H1 (cell line): ENCODE results near the gene FEV. TPM values are rescaled to one million over a fixed set of nuclear protein-coding genes. Genes with fewer than 3 reads are reported as not detected.

Source experiments
- CTCF ChIA-PET: fragments of 300-600 bp; sonication (Branson Sonifier 250); formaldehyde crosslinking; loops from one replicate; lab custom pipeline; 2021; ENCODE audit not compliant: partially characterized antibody; lab: Charles Lee
- POLR2A ChIA-PET: fragments of 300-600 bp; sonication (Branson Sonifier 250); formaldehyde crosslinking; loops from one replicate; lab custom pipeline; 2021; ENCODE audit warnings: inconsistent platforms; ENCODE audit not compliant: partially characterized antibody; lab: Charles Lee
- DNase-seq, 2 experiments: peaks; one replicate each; pipeline versions ENCODE4 v3.0.0 to v3.0.0-alpha.2; 2010 to 2022; ENCODE audit warnings: low spot score in 2 of 2, low read depth in 1 of 2, mixed read lengths in 1 of 2
- FAIRE-seq: peaks from 2 replicates; lab custom pipeline; 2011; peaks lifted over from hg19 to GRCh38; lab: Jason Lieb, UNC
- H2AFZ ChIP-seq: 2 replicates; pipeline ENCODE4 v1.8.1; 2012; ENCODE audit warnings: low read length, inconsistent platforms
- H2AK5ac ChIP-seq: 2 replicates; pipeline ENCODE4 v1.6.1; 2013; ENCODE audit warnings: low read depth, low read length
- H2BK120ac ChIP-seq: replicated peaks from 2 replicates; pipeline ENCODE3; 2013; ENCODE audit warnings: low read depth, low read length, inconsistent platforms
- H2BK12ac ChIP-seq: 2 replicates; pipeline ENCODE4 v1.6.1; 2013; ENCODE audit warnings: low read depth, low read length
- H2BK15ac ChIP-seq: 2 replicates; pipeline ENCODE4 v1.6.1; 2013; ENCODE audit warnings: low read length
- H2BK20ac ChIP-seq: 2 replicates; pipeline ENCODE4 v1.6.1; 2013; ENCODE audit warnings: low read length
- H2BK5ac ChIP-seq: 2 replicates; pipeline ENCODE4 v1.6.1; 2013; ENCODE audit warnings: low read depth, low read length
- H3K14ac ChIP-seq: 2 replicates; pipeline ENCODE4 v1.6.1; 2013; ENCODE audit warnings: inconsistent platforms; ENCODE audit not compliant: insufficient read length
- H3K18ac ChIP-seq: 2 replicates; pipeline ENCODE4 v1.6.1; 2013; ENCODE audit warnings: low read length; ENCODE audit errors: extremely low read depth
- H3K23ac ChIP-seq: 2 replicates; pipeline ENCODE4 v1.6.1; 2013; ENCODE audit warnings: inconsistent platforms; ENCODE audit not compliant: insufficient read length
- H3K23me2 ChIP-seq: 2 replicates; pipeline ENCODE4 v1.6.1; 2013; ENCODE audit warnings: low read depth, low read length
- H3K27ac ChIP-seq: 2 replicates; pipeline ENCODE4 v1.6.1; 2011; ENCODE audit warnings: low read depth, low read length, inconsistent platforms
- H3K27me3 ChIP-seq, 4 experiments: replicated peaks in 1 of 4; 1 replicate in 1 of 4; 2 replicates in 3 of 4; pipeline versions ENCODE4 v1.6.1 to v1.8.1; 2011 to 2013; ENCODE audit warnings: low read length in 3 of 4, mild to moderate bottlenecking in 3 of 4, inconsistent platforms in 2 of 4, mixed read lengths in 2 of 4, moderate library complexity in 1 of 4; ENCODE audit not compliant: control insufficient read depth in 3 of 4, insufficient read depth in 3 of 4; ENCODE audit errors: extremely low read depth in 1 of 4
- H3K36me3 ChIP-seq, 4 experiments: 2 replicates each; pipeline versions ENCODE4 v1.6.1 to v1.8.1; 2011 to 2013; ENCODE audit warnings: mild to moderate bottlenecking in 4 of 4, low read length in 3 of 4, moderate library complexity in 2 of 4, control low read depth in 1 of 4, inconsistent platforms in 1 of 4; ENCODE audit not compliant: insufficient read depth in 4 of 4, control insufficient read depth in 2 of 4
- H3K4ac ChIP-seq: replicated peaks from 2 replicates; pipeline ENCODE3; 2013; ENCODE audit warnings: low read length, low read depth, mixed read lengths, inconsistent platforms; ENCODE audit not compliant: insufficient read length
- H3K4me1 ChIP-seq, 4 experiments: replicated peaks in 1 of 4; 1 replicate in 1 of 4; 2 replicates in 3 of 4; pipeline versions ENCODE4 v1.6.1 to v1.8.1; 2011 to 2013; ENCODE audit warnings: low read length in 3 of 4, inconsistent platforms in 2 of 4, mixed read lengths in 1 of 4; ENCODE audit not compliant: insufficient read depth in 4 of 4, control insufficient read depth in 3 of 4
- H3K4me2 ChIP-seq, 2 experiments: 2 replicates each; pipeline versions ENCODE4 v1.6.1 to v1.8.1; 2011 to 2013; ENCODE audit warnings: low read depth in 2 of 2, low read length in 2 of 2, control low read depth in 1 of 2, inconsistent platforms in 1 of 2, mild to moderate bottlenecking in 1 of 2; ENCODE audit not compliant: insufficient read depth in 1 of 2
- H3K4me3 ChIP-seq, 4 experiments: fragments of 200-600, 300-600 bp in 1 of 4; sonication (generic), shearing (Covaris generic), sonication (Bioruptor Twin) in 1 of 4; 2 replicates each; pipeline versions ENCODE4 v1.5.1 to v1.8.1; 2011 to 2016; ENCODE audit warnings: low read length in 4 of 4, low read depth in 3 of 4, control low read depth in 2 of 4, inconsistent platforms in 2 of 4, mild to moderate bottlenecking in 2 of 4, mixed read lengths in 1 of 4, moderate library complexity in 1 of 4; ENCODE audit not compliant: insufficient read depth in 2 of 4; ENCODE audit errors: extremely low read depth in 1 of 4
- H3K56ac ChIP-seq: replicated peaks from 2 replicates; pipeline ENCODE3; 2013; ENCODE audit warnings: low read depth, mild to moderate bottlenecking, mixed read lengths, low read length, inconsistent platforms; ENCODE audit not compliant: insufficient read length
- H3K79me1 ChIP-seq: 2 replicates; pipeline ENCODE4 v1.6.1; 2013; ENCODE audit warnings: low read depth, low read length, control low read depth
- H3K79me2 ChIP-seq, 2 experiments: 2 replicates each; pipeline versions ENCODE4 v1.6.1 to v1.8.1; 2012 to 2013; ENCODE audit warnings: low read length in 2 of 2, mild to moderate bottlenecking in 2 of 2, inconsistent platforms in 1 of 2; ENCODE audit not compliant: insufficient read depth in 2 of 2, control insufficient read depth in 1 of 2
- H3K9ac ChIP-seq, 4 experiments: replicated peaks in 1 of 4; 1 replicate in 1 of 4; 2 replicates in 3 of 4; pipeline versions ENCODE4 v1.6.1 to v1.8.1; 2011 to 2013; ENCODE audit warnings: low read depth in 3 of 4, low read length in 3 of 4, control low read depth in 2 of 4, mild to moderate bottlenecking in 2 of 4, moderate library complexity in 2 of 4, inconsistent platforms in 1 of 4; ENCODE audit errors: extremely low read depth in 1 of 4
- H3K9me3 ChIP-seq, 2 experiments: 2 replicates each; pipeline versions ENCODE4 v1.6.1 to v1.8.1; 2012 to 2013; ENCODE audit warnings: mild to moderate bottlenecking in 2 of 2, moderate library complexity in 2 of 2, control low read depth in 1 of 2, inconsistent platforms in 1 of 2, low read depth in 1 of 2, low read length in 1 of 2, mixed read lengths in 1 of 2; ENCODE audit not compliant: insufficient read depth in 2 of 2
- H4K20me1 ChIP-seq, 2 experiments: replicated peaks in 1 of 2; 2 replicates each; pipeline versions ENCODE3 to v1.8.1; 2011 to 2013; ENCODE audit warnings: inconsistent platforms in 2 of 2, low read length in 2 of 2, mild to moderate bottlenecking in 1 of 2; ENCODE audit not compliant: insufficient read depth in 2 of 2, control insufficient read depth in 1 of 2
- H4K5ac ChIP-seq: 2 replicates; pipeline ENCODE4 v1.6.1; 2013; ENCODE audit warnings: low read length, low read depth, mixed read lengths, inconsistent platforms; ENCODE audit not compliant: insufficient read length
- H4K8ac ChIP-seq: 2 replicates; pipeline ENCODE4 v1.8.0; 2013; ENCODE audit warnings: mild to moderate bottlenecking, moderate library complexity, low read length, inconsistent platforms; ENCODE audit not compliant: insufficient read depth; ENCODE audit errors: extremely low read depth
- H4K91ac ChIP-seq: replicated peaks from 2 replicates; pipeline ENCODE3; 2013; ENCODE audit warnings: low read length, mixed read lengths, inconsistent platforms; ENCODE audit not compliant: insufficient read length
- ASH2L ChIP-seq: fragments of 200-600, 300-600 bp; sonication (generic); IDR thresholded peaks from one replicate; pipeline ENCODE4 v1.7.1; 2017; ENCODE audit warnings: low read length
- EZH2 ChIP-seq: fragments of 200-600 bp; sonication (generic); IDR thresholded peaks from 2 replicates; pipeline ENCODE4 v1.7.1; 2012; ENCODE audit warnings: low read depth, mild to moderate bottlenecking, moderate library complexity, low read length, inconsistent platforms; ENCODE audit not compliant: severe bottlenecking
- POLR2A ChIP-seq, 2 experiments: IDR thresholded peaks; 1 replicate in 1 of 2; 2 replicates in 1 of 2; pipeline ENCODE4 v1.6.1; 2011; ENCODE audit warnings: low read depth in 2 of 2, low read length in 2 of 2, mild to moderate bottlenecking in 2 of 2; ENCODE audit errors: control extremely low read depth in 1 of 2
- RNF2 ChIP-seq: fragments of 200-900, 300-1000 bp; sonication (generic); IDR thresholded peaks from 2 replicates; pipeline ENCODE4 v1.7.1; 2016; ENCODE audit warnings: borderline replicate concordance, low read depth, mild to moderate bottlenecking, antibody characterized with exemption, low read length; ENCODE audit not compliant: poor library complexity, severe bottlenecking; ENCODE audit errors: missing control alignments
- SUZ12 ChIP-seq: fragments of 200-600 bp; sonication (generic); IDR thresholded peaks from 2 replicates; pipeline ENCODE4 v1.6.1; 2012; ENCODE audit warnings: mild to moderate bottlenecking, inconsistent platforms, low read length, moderate library complexity, mixed read lengths
- WGBS, 2 experiments: shearing (Covaris generic) in 1 of 2; methylation state at CpG; one replicate each; pipeline versions ENCODE4 v1.1.6 to v1.1.7; 2013 to 2015; ENCODE audit warnings: low lambda C conversion rate in 2 of 2, mixed read lengths in 2 of 2, inconsistent platforms in 1 of 2, low coverage in 1 of 2, missing lambda C conversion rate in 1 of 2; ENCODE audit not compliant: insufficient replicate concordance in 2 of 2, insufficient coverage in 1 of 2, insufficient read length in 1 of 2; ENCODE audit errors: extremely low coverage in 1 of 2, missing lambda C conversion rate in 1 of 2; 5-methylcytosine and 5-hydroxymethylcytosine counted together
- polyA plus RNA-seq, 7 experiments: library from polyadenylated mRNA; depleted of rRNA in 3 of 7; stranded (reverse) in 5 of 7; unstranded in 2 of 7; fragments of >200 nt in 5 of 7; fragments of 200-250 nt in 2 of 7; gene quantifications; 1 replicate in 5 of 7; 2 replicates in 1 of 7; 4 replicates in 1 of 7; pipeline versions ENCODE4 v1.2.1 to v1.2.3, GENCODE V29; 2011 to 2013; ENCODE audit warnings: missing spikeins in 2 of 7, mixed read lengths in 2 of 7
- total RNA-seq: library from RNA; stranded (reverse); fragmentation: NEBNext Ultra II Directional; extraction: Animal tissue kit (Norgen Biotek cat#: 25700); gene quantifications from 2 replicates; pipeline ENCODE4 v1.2.1, GENCODE V29; 2021

FEV gene
- total and polyA plus RNA-seq, 2 of the 8 experiments (the other 6 are each of a cell fraction or from before 2014, with no cell fraction given): not detected

DNA sequence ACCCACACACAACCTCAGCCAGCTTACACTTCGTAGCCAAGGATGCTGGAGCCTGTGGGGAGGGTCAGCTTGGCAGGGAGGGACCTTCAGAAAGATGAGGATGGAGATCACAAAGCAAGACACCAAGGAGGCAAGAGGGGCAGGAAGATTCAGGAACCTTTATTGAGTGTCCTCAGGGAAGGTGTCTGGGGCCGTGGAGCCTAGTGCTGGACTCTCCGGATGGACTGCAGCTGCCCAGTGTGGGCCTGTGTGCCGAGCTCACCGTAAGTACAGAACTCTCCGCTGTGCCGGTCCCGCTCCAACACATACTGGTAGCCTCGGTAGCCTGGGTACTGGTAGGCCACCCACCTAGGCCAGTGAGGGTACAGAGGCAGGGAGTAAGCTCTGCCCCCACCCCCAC, 5.1 kb upstream of the FEV start:
- peak overlapping the region; percentile 82; the same call in 1 of the 2 replicates for H2AK5ac ChIP-seq
- no peak overlapping the region for H4K8ac ChIP-seq
- peak overlapping the region; percentile 81; the same call in 1 of the 2 replicates for H2BK15ac ChIP-seq
- no peak overlapping the region for H2BK20ac ChIP-seq
- H3K79me1 ChIP-seq: no peaks in the 10 kb centered on the region
- POLR2A ChIA-PET: interaction anchor here (1.3 kb wide), 1 partner anchor 12 kb away, joined by 4 read pairs; no protein-coding TSS in a partner anchor
- H2BK5ac ChIP-seq: no peak overlapping the region
- H3K56ac ChIP-seq: no peak overlapping the region
- H2AFZ ChIP-seq: no peak overlapping the region
- no peaks in the 10 kb centered on the region; the same call in 1 of the 2 replicates for H3K23me2 ChIP-seq
- H4K5ac ChIP-seq: no peak overlapping the region
- H2BK12ac ChIP-seq: peak overlapping the region; percentile 33; the same call in 1 of the 2 replicates
- peaks cover 30 to 43% of the 10 kb centered on the region in 2 experiments for H4K20me1 ChIP-seq
- H3K9me3 ChIP-seq: no peaks in the 10 kb centered on the region
- no peak overlapping the region for H3K23ac ChIP-seq
- H2BK120ac ChIP-seq: no peak overlapping the region
- CTCF ChIA-PET: interaction anchor here (0.9 to 19.5 kb wide), 12 partner anchors 9 to 168 kb away, joined by 3 to 284 read pairs (median 4); partner anchors contain the start of gene FEV
- no peaks in the 10 kb centered on the region for H3K79me2 ChIP-seq
- H3K36me3 ChIP-seq: peaks cover 0 to 6% (median 0%) of the 10 kb centered on the region in 4 experiments; a peak in 1 of 8 replicates
- H3K14ac ChIP-seq: no peak overlapping the region
- H3K4me1 ChIP-seq: peaks cover 0 to 17% (median 6%) of the 10 kb centered on the region in 4 experiments; a peak in 6 of 7 replicates
- DNase-seq: no peak
- H3K4ac ChIP-seq: no peak overlapping the region
- H4K91ac ChIP-seq: no peak overlapping the region
- H3K18ac ChIP-seq: no peak overlapping the region
- H3K27me3 ChIP-seq: peaks cover 98 to 100% (median 99%) of the 10 kb centered on the region in 4 experiments
- no peak overlapping the region for H3K4me3 ChIP-seq
- WGBS, 2 experiments: 38% methylated on average over 8 of the region's 9 CpGs; no CpG with 5 or more reads in 1 of the 2 experiments
- no peak overlapping the region for H3K27ac ChIP-seq
- FAIRE-seq: no peak
- H3K4me2 ChIP-seq: no peak overlapping the region
- H3K9ac ChIP-seq: no peak overlapping the region
- TF ChIP-seq SUZ12: peak; percentile 33
- TF ChIP-seq POLR2A (IDR thresholded peaks at IDR 0.05; ENCODE audit: control extremely low read depth in 1 of 2, low read depth in 2 of 2, low read length in 2 of 2): no peak
- peak; percentile 2 for TF ChIP-seq RNF2
- no peak for TF ChIP-seq ASH2L
- TF ChIP-seq EZH2: peak; percentile 20
